Suprapubic skin (tissue), 3 donors: ENCODE data around the gene LDLRAD4.

Experiments used
- POLR2AphosphoS5 ChIP-seq, 3 donors: sonication (generic); formaldehyde crosslinking; IDR thresholded peaks; one replicate each; pipeline ENCODE4 v1.6.1; 2017; ENCODE audit warnings: antibody characterized with exemption in 3 of 3
- TF ChIP-seq, protein P1 (sequence below), 2 donors: fragments of 200-600 bp in 1 of 2; fragments of 450-650 bp in 1 of 2; sonication (generic) in 1 of 2; IDR thresholded peaks; one replicate each; pipeline ENCODE4 v1.5.1; 2016 to 2019; ENCODE audit warnings: antibody characterized with exemption in 2 of 2, mild to moderate bottlenecking in 1 of 2, moderate library complexity in 1 of 2

DNA sequence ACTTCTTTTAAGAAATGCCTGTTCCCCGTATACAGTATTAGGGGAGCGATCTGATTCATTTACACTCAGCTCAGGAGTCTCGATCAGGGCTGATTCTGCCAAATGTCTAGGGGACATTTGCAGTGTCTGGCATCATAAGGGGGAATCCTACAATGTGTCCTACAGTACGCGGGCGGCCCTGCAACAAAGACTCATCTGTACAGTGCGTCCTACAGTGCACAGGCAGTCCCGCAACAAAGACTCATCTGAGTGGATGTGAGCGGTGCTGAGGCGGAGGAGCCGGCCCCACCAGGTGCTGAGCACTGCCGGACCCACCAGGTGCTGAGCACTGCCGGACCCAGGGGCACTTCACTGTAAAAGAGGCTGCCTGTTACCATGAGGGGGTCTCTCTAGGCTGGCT, 405.3 kb downstream of the LDLRAD4 start:
- TF ChIP-seq POLR2AphosphoS5 (IDR thresholded peaks at IDR 0.05) = no peak
- TF ChIP-seq, protein P1, sequence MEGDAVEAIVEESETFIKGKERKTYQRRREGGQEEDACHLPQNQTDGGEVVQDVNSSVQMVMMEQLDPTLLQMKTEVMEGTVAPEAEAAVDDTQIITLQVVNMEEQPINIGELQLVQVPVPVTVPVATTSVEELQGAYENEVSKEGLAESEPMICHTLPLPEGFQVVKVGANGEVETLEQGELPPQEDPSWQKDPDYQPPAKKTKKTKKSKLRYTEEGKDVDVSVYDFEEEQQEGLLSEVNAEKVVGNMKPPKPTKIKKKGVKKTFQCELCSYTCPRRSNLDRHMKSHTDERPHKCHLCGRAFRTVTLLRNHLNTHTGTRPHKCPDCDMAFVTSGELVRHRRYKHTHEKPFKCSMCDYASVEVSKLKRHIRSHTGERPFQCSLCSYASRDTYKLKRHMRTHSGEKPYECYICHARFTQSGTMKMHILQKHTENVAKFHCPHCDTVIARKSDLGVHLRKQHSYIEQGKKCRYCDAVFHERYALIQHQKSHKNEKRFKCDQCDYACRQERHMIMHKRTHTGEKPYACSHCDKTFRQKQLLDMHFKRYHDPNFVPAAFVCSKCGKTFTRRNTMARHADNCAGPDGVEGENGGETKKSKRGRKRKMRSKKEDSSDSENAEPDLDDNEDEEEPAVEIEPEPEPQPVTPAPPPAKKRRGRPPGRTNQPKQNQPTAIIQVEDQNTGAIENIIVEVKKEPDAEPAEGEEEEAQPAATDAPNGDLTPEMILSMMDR (IDR thresholded peaks at IDR 0.05) = no peak
